Stimulated activated CD8-positive, alpha-beta memory T cell treated with anti-CD3 and anti-CD28 coated beads, Interleukin-2, amount 100 ng/mL, for 1 hour (primary cell): ENCODE results near the gene MBOAT7.
"Not testable (repeated sequence)": the region's sequence is repeated elsewhere in the genome, so short reads cannot be mapped to it uniquely, and the experiment has no call there.

ENCODE experiments used
- DNase-seq, 2 donors: peaks; one replicate each; pipeline ENCODE4 v3.0.0-alpha.2; 2020; ENCODE audit warnings: low read depth in 2 of 2

Gene MBOAT7, protein sequence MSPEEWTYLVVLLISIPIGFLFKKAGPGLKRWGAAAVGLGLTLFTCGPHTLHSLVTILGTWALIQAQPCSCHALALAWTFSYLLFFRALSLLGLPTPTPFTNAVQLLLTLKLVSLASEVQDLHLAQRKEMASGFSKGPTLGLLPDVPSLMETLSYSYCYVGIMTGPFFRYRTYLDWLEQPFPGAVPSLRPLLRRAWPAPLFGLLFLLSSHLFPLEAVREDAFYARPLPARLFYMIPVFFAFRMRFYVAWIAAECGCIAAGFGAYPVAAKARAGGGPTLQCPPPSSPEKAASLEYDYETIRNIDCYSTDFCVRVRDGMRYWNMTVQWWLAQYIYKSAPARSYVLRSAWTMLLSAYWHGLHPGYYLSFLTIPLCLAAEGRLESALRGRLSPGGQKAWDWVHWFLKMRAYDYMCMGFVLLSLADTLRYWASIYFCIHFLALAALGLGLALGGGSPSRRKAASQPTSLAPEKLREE

DNA sequence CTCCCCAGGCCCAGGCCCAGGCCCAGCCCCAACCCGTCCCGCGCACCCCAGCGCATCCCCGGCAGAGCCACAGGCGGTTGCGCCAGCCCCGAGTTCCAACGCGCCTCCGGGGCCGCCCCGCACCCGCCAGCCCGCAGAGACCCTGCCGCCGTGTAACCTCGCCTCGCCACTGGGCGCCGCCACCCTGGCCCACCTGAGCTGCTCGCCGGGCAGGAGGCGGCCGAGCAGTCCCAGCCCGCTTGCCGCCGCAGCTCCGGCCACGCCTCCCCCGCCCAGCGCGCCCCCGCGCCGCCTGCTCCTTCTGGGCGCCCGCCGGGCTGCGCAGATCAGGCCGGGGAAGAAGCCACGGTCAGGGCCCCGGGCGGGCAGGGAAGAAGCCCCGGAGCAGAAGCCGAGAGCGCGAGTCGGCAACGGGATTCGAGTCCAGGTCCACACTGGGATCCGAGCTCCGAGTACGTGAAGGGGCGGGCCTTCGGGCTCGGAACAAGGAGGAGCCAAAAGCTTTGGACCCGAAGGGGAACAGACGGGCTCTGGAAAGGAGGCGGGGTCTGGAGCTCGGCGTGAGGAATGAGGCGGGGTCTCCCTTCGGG lies at the start of gene MBOAT7:
MBOAT7 (minus strand) TSS at position 436 of the 590 bp plus-strand sequence. CDS start 1,072 bp downstream, outside the sequence.
- no peak for DNase-seq

DNA sequence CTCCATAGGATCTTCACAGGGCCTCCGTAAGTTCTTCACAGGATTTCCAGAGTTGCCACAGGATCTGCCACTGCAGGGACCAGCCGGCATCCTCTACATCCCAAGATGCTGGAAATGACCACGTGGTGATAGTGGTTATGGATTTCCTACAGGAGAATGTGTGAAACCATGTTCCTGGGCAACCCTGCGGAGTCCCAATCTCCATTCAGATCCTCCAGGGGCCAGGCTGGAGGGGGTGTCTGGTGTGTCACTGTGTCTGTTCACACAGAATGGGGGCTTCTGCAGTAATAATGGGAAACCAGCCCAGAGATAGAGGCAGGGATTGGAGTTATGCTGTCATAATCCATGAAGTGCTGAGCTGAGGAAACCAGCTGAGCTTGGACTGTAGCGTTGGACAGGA lies 44.6 kb upstream of the MBOAT7 start:
- DNase-seq = no peak

DNA sequence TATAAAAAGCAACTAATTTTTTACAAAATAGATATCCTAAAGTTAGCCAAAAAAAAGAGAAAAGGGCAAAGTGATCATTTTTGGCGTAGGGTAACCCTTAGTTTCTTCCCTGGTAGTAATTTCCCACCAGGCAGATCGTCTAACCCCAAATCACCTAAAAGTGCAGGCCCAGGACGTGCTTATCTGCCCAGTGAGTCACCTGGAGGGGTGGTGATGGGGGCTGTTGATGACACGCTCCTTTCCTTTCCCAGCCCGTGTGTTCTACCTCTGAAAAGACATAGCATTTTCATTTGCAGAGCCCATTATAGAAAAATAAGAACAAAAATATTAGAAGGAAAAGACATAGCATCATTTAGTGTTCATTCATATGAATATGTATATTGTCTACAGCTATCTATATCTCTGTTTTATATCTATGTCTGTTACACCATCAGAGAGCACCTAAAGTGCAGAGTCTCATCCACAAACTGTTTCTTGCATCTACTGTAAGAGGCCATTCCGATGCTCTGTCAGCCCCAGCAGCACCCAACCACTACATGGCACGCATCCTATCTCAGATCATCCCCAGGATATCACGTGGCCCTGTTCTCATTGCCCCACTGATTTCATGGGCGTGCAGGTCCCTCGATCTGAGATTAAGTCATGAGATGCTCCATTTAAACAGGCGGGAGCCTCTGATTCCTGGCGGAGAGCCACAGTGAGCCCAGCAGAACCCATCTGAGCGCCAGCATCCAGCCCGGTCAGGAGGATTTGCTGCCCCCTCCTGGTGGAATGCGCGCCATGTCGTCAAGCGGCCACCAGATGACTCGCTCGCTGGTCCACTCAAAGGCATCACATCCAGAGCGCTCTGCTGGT lies 41.9 kb upstream of the MBOAT7 start:
- DNase-seq = peak; percentile 77 to 79

DNA sequence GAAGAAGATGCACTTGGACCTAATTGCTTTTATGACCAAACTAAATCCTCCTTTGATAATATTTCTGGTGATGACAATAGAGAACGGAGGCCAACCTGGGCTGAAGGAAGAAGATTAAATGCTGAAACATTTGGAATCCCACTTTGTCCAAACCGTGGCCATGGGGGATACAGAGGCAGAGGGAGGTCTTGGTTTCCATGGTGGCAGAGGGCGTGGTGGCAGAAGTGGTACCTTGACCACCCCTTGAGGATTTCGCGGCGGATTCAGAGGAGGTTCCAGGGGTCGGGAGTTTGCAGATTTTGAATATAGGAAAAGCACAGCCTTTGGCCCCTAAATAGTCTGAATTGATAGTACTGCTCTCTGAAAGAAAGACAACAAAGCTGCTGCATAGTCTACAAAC lies 40.7 kb upstream of the MBOAT7 start:
- no peak for DNase-seq

DNA sequence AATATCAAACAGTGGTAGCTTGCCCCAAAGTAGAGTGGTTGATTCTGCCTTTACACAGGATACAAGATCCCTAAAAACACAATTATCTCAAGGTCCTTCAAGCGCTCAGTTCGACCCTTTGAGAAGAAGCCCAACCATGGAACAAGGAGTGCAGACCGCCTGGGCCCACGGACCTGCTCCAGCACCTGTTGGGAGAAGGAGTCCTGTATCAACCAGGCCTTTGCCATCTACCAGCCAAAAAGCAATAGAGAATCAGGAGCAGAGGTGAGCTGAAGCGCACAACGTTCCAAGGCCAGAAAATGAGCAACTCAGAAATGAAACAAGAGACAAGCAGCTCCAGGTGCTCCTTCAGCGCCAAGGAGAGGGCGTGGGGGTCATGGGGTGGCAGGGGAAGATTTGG lies 39.8 kb upstream of the MBOAT7 start:
- DNase-seq = no peak

DNA sequence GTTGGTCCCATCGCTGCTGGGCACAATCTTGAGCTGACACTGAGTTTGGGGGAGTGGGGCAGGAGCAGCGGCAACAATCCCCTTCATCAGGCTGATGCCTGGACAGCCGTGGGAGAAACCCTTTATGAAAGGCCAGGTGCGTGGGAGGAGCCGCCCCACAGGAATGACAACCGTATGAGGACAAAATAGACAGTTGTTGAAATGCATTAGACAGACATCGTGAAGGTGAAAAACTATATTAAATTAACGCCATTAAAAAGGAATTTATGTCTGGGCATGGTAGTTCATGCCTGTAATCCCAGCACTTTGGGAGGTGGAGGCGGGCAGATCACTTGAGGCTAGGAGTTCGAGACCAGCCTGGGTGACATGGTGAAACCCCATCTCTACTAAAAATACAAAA lies 35.2 kb upstream of the MBOAT7 start:
- not testable (repeated sequence) for DNase-seq

DNA sequence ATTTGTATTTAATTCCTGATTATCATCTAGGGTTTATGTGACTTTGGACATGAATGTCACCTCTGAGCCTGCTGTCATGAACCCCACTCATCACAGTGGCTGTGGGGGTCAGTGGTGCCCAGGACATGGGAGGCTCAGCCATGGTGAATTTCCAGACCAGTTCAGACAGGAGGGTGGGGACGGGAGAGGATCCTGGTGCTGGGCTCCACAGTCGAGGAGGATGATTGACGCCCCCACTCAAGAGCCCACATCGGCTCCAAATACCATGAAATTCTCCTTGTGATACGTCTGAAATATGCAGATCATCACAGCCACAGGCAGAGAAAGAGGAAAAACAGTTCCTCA lies 34.5 kb upstream of the MBOAT7 start:
- DNase-seq = not testable (repeated sequence)

DNA sequence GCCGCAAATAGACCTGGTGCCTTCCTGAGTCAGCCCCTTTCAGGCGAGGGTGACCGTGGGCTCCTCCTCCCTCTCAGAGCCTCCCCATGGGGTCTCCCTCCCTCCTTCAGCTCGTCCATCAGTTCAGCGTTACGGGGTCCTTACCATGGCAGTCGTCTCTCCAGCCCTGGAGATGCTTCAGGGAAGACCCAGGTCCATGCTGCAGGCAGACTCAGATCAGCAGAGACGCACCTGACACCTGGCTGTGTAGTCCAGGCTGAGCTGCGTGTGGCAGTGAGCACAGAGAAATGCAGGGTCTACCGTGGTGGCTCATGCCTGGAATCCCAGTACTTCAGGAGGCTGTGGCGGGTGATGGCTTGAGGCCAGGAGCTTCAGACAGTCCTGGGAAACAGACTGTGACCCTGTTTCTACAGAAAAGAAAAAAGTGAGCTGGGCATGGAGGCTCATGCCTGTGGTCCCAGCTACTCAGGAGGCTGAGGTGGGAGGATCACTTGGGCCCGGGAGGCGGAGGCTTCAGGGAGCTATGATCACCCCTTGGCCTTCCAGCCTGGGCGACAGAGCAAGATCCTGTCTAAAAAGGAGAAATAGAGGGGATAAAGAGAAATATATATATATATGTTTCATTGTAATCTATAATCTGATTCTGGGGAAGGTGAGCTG lies 34.0 kb upstream of the MBOAT7 start:
- not testable (repeated sequence) for DNase-seq

DNA sequence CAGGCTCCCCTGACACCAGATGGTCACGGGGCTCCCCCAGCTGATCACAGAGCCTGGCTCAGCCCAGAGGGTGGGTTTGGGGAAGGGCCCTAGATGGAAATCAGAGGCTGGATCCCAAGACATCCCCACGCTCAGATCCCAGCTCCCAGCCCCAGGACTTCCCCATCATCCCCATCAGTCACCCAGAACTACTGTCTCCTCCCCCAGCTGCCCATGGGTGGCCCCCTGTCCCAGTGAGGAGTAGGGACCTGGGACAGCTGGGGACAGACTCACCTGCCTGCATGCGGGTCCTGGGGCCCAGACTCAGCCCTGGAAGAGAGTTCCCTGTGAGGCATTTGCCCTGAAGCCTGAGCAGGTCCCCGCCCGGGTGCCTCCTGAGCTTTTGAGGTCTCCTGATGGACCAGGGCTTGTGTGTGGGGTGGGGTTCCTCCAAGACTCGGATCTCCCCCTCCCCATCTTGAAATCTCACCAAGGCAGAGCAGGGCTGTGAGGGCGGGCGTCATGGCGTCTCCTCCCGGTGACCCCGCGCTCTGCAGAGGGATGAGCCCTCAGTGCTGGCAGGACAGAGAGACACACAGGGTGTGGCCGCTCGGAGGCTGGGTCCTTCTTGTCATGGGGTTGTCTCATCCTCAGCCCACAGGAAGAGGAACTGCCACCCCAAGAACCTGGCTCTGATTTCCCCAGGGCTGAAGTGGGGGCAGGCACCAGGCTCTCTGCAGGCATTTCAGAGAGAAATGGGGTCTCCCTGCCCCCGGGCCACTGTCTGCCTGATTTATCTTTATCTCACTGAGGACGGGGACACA lies 33.3 kb upstream of the MBOAT7 start, which contains the start of gene LILRB3:
LILRB3 (minus strand) TSS at position 534 of the 803 bp plus-strand sequence; CDS start at position 503, 31 bp downstream.
- not testable (repeated sequence) for DNase-seq

DNA sequence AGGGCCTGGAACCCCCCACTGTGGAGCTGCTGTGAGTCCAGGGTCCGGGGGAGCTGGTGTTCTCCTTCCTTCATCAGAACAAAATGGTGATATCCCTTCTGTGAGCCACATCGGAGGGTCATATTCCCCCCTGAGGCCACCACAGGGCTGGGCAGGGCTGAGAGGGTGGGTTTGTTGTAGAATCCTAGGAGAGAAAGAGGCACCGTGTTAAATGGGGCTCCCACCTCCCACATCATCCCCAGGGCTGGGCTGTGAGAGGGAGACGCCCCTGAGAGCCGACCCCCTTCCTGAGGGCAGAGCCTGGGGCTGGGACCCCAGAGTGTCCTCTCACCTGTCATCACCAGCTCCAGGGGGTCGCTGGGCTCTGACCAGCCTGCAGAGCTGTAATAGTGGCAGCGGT lies 32.6 kb upstream of the MBOAT7 start:
- DNase-seq = not testable (repeated sequence)

DNA sequence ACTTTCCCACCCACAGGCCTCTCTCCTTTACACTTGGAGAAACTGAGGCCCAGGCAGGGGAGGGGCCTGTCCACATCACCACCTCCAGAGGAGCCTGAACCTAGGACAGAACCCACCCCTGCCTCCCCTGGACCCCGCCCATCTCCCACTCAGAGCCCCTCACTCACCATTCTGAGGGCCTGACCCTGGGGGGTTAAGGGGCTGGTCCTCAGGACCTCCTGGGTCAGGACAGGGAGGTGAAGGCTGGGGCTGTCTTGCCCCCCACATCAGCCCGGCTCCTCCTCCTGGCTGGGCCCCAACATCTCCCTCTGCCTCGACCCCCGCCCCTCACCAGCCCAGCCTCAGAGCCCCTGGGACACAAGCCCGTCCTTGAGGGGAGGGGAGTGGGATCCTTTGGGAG lies 30.3 kb upstream of the MBOAT7 start:
- DNase-seq = not testable (repeated sequence)

DNA sequence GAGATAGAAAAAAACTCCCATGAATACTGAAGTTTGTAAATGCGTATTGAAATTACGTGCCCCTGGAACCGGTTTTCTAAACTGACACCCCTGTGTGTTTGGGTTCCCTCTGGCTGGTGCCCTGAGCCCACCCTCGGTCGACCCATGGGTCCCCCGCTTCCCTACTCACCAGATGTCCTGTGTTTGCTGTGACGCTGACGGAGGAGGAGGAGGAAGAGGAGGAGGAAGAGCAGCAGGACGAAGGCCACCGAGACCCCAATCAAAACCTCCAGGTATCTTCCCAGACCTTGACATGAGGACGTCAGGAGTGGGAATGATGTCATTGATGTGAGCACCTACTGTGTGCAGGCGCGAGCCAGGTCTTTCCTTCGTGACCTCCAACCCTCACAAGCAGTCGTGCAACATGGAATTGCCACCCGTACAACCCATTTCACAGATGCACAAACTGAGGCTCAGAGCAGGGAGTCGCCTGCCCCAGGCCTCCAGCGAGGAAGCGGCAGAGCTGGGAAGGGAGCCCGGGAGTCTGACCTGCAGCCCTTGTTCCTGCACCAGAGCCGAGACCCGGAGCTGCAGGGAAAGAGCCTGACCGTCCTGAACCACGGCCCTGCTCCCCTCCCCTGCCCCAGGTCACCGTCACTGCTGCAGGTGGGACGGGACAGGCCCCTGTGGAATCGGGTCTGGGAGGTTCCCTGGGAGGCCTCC lies 29.7 kb upstream of the MBOAT7 start:
- DNase-seq = no peak

DNA sequence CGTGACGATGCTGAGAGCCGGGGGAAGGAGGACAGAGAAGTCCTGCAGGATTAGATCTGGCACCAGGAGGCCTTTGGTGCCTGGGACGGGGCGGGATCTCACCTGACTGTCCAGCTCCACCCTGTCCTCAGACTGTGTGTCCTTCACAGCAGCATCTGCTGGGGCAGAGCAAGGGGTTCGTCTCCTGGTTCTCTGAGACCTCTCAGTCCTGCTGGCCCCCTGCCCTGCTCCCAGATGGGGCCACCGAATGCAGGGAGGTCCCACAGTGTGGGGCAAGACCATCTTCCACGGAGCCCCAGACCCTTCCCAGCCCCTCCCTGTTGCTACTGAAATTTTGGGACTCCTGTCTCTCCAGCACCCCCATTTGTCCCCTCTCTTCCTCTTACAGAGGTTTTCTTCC lies 28.9 kb upstream of the MBOAT7 start:
- no peak for DNase-seq

DNA sequence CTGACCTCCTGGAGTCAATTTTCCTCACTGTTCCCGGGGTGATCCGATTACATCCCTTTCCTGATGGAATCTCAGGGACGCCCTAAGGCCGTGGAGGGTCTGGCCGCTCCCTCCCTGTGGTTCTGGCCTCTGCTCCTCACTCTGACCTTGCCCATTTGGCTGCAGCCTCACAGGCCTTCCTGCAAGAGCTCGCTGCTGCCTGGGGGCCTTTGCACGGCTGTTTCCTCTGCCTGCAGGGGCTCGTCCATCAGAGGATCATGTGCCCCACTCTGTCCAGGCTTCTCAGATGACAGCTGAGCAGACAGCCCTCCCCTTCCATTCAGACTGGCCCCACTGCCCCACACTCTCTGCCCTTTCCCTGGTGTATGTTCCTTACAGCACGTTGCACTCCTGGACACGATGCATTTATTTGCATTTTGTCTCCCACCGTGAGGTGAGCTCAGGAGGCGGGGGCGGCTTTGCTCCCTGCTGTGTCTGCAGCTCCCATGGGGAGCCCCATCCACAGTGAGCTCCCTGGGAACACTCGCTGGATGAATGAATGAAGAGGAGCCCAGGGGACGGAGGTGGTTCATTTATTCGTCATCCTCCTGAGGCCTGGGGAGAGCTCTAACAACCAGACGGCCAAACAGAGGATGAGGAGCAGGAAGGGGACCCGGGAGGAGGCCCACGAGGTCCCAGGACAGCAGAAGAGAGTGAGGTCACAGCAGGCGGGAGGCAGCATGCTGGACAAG lies 28.3 kb upstream of the MBOAT7 start:
- not testable (repeated sequence) for DNase-seq

DNA sequence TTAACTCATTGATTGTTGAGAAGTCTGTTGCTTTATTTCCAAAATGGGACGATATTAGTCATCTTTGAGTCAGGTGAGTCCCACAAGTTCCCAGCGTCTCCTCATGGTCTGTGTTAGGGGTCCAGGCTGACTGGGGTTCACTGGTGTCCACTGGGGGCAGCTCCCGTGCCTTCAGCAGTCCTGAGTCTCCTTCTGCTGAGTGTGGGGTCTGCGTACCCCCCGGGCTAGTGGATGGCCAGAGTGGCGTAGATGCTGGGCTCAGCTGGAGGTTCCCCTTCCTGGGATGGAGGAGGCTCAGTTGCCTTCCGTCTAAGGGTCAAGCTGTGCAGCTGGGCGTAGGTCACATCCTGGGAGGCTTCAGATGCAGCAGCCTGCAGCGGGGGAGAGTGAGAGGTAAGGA lies 27.5 kb upstream of the MBOAT7 start:
- no peak for DNase-seq

DNA sequence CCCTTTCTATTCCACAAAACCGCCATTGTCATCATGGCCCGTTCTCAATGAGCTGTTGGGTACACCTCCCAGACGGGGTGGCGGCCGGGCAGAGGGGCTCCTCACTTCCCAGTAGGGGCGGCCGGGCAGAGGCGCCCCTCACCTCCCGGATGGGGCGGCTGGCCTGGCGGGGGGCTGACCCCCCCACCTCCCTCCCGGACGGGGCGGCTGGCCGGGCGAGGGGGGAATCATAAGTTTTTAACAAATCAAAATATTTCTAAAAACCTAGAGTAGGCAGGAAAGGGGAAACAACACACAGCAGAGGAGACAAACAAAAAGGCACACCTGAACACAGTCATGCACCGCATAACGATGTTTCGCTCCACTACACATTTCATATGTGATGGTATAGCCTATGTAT lies 25.4 kb upstream of the MBOAT7 start:
- not testable (repeated sequence) for DNase-seq

DNA sequence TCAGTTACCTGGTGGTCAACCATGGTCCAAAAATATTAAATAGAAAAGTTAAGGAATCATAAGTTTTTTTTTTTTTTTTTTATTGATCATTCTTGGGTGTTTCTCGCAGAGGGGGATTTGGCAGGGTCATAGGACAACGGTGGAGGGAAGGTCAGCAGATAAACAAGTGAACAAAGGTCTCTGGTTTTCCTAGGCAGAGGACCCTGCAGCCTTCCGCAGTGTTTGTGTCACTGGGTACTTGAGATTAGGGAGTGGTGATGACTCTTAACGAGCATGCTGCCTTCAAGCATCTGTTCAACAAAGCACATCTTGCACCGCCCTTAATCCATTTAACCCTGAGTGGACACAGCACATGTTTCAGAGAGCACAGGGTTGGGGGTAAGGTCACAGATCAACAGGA lies 24.8 kb upstream of the MBOAT7 start:
- not testable (repeated sequence) for DNase-seq

DNA sequence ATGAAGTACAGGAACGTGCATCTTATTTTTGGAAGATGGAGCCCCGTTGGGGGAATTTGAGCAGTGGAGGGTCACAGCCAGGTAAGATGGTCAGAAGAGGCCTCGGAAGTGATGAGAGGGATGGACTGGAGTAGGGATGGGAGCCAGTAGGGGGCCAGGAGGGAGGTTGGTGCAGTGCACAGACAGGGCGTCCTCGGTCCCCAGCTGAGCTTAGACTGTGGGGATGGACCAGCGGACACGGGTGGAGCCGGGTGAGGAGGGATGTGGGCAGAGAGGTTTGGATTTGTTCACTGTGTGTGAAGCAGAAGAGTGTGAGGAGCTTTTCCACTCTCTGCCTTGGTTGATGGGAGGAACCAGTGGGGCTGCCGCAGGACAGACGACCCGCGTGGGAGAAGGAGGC lies 21.9 kb upstream of the MBOAT7 start:
- DNase-seq = no peak

DNA sequence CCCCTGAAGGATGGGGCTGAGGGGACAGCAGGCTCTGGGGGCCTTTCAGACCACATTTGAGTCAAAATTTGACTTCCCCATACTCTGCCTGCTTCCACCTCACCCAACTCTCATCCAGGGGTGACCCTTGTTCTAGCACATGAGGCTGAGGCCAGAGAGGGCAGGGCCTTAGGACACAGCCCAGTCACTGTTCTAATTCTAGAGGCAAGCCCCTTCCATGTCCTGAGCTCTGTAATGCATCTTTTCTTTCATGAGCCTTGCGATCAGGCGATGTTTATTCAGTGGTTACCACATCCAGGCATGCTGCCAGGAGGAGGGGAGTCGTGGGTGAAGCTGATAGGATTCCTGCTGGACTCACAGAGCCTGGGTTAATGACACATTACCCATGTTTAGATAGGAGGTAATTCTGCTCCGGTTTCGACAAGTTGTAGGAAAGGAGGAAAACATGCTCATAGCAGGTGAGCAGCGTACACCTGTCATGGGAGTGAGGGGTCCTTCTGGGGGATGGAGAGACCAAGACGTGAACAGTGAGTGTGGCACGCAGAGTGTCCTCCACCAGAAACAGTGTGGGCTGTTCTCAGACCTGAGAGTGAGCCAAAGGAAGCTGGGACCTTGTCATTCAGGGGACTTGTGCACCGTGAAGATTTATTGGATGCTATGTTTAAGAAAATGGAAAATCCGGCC lies 20.6 kb upstream of the MBOAT7 start:
- DNase-seq = no peak
